Kidney glomerular epithelial cell (primary cell): Measurements from ENCODE around the gene AOC1.

Experiments used
- DNase-seq: peaks from one replicate; lab custom pipeline; 2025; lab: John Stamatoyannopoulos, UW

The AOC1 gene

GRCh38 chr7:150835702-150836280 is 16.5 kb upstream of the AOC1 start:
- DNase-seq: no peak

GRCh38 chr7:150838965-150839650 is 13.2 kb upstream of the AOC1 start:
- no peak for DNase-seq

GRCh38 chr7:150842018-150842417 is 10.3 kb upstream of the AOC1 start:
- DNase-seq: no peak

- DNase-seq: no peak
Measured at GRCh38 chr7:150842716-150843115, 9.6 kb upstream of the AOC1 start.

- DNase-seq: no peak
Measured at GRCh38 chr7:150845421-150845861, 6.9 kb upstream of the AOC1 start.

- no peak for DNase-seq
Measured at GRCh38 chr7:150846291-150847115, 5.8 kb upstream of the AOC1 start.

- DNase-seq: no peak
Measured at GRCh38 chr7:150847536-150847935, 4.8 kb upstream of the AOC1 start.

- no peak for DNase-seq
Measured at GRCh38 chr7:150848111-150848510, 4.2 kb upstream of the AOC1 start.

GRCh38 chr7:150848561-150849115 is 3.7 kb upstream of the AOC1 start:
- no peak for DNase-seq

GRCh38 chr7:150849204-150849775 is 3.0 kb upstream of the AOC1 start:
- no peak for DNase-seq

GRCh38 chr7:150850273-150850672 is 2.0 kb upstream of the AOC1 start:
- no peak for DNase-seq

- no peak for DNase-seq
Measured at GRCh38 chr7:150851492-150852370, 586 bp upstream of the AOC1 start.

GRCh38 chr7:150854066-150855000 is 2.0 kb downstream of the AOC1 start:
- no peak for DNase-seq

- no peak for DNase-seq
Measured at GRCh38 chr7:150855046-150855445, 2.7 kb downstream of the AOC1 start.

GRCh38 chr7:150855476-150856302 is 3.4 kb downstream of the AOC1 start:
- no peak for DNase-seq

- DNase-seq: no peak
Measured at GRCh38 chr7:150856303-150857275, 4.3 kb downstream of the AOC1 start.

- DNase-seq: no peak
Measured at GRCh38 chr7:150857276-150858055, 5.1 kb downstream of the AOC1 start.
